ENCODE data around the gene GPHN.

DNA sequence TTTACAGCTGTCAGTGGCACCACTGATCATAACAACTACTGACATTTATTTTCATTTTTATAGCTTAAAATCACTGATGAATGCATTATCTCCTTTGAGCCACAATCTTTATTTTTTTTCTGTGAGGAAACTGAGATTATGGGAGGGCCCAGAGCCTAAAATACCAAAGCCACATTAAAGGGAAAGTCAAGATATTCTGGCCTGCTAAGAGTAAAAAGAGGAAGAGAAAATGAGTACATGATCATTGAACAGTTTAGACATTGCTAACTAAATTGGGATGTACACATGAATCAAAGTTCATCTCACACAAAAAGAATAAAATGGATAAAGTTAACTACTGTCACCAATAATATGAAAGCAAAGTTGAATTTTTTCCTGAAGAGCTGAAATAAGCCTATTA, 510.8 kb downstream of the GPHN start:
- TF ChIP-seq POLR2A (IDR thresholded peaks at IDR 0.05), result no peak
- no peak for TF ChIP-seq CTCF (IDR thresholded peaks at IDR 0.05)

All from Peyer's patch (tissue), 4 donors.